ENCODE measurements around the gene TRPV3. TPM values are rescaled to one million over a fixed set of nuclear protein-coding genes. Genes with fewer than 3 reads are reported as not detected.

The TRPV3 gene
- total RNA-seq, 2 donors from 2014 or later = 0.56 TPM; not detected in 1

GRCh38 chr17:3485481-3486068, 72.0 kb downstream of the TRPV3 start:
- TF ChIP-seq CTCF (IDR thresholded peaks at IDR 0.05) = no peak
- Histone ChIP-seq H3K36me3 (no peaks in the 10 kb centered on the region), H3K27ac (no peak overlapping the region), H3K27me3 (replicated peaks; ENCODE audit: insufficient read depth) (no peaks in the 10 kb centered on the region), H3K4me3 (no peak overlapping the region), H3K9me3 (no peaks in the 10 kb centered on the region), H3K4me1 (ENCODE audit: control insufficient read depth in 1 of 2, low read depth in 2 of 2) (no peaks in the 10 kb centered on the region)
- DNase-seq (ENCODE audit: low spot score) (no peak), ATAC-seq (ENCODE audit: insufficient number of reproducible peaks, low FRiP score, low read depth) (no peak)

- Histone ChIP-seq H3K36me3 (no peaks in the 10 kb centered on the region), H3K9me3 (no peaks in the 10 kb centered on the region), H3K27me3 (replicated peaks; ENCODE audit: insufficient read depth) (no peaks in the 10 kb centered on the region), H3K4me3 (no peak overlapping the region), H3K4me1 (ENCODE audit: control insufficient read depth in 1 of 2, low read depth in 2 of 2) (no peaks in the 10 kb centered on the region), H3K27ac (no peak overlapping the region)
- DNase-seq (ENCODE audit: low spot score) (no peak), ATAC-seq (ENCODE audit: insufficient number of reproducible peaks, low FRiP score, low read depth) (no peak)
- TF ChIP-seq CTCF (IDR thresholded peaks at IDR 0.05) = no peak
Measured at GRCh38 chr17:3482852-3483251, 74.8 kb downstream of the TRPV3 start.

GRCh38 chr17:3479988-3480387, 77.6 kb downstream of the TRPV3 start:
- Histone ChIP-seq H3K36me3 (no peaks in the 10 kb centered on the region), H3K27ac (no peak overlapping the region), H3K4me1 (ENCODE audit: control insufficient read depth in 1 of 2, low read depth in 2 of 2) (no peaks in the 10 kb centered on the region), H3K27me3 (replicated peaks; ENCODE audit: insufficient read depth) (no peaks in the 10 kb centered on the region), H3K9me3 (no peaks in the 10 kb centered on the region), H3K4me3 (no peak overlapping the region)
- no peak for ATAC-seq (ENCODE audit: insufficient number of reproducible peaks, low FRiP score, low read depth)
- TF ChIP-seq CTCF (IDR thresholded peaks at IDR 0.05) = no peak
- DNase-seq (ENCODE audit: low spot score) = no peak

- no peak for ATAC-seq (ENCODE audit: insufficient number of reproducible peaks, low FRiP score, low read depth)
- Histone ChIP-seq H3K27ac (no peak within 1 kb of the TSS), H3K9me3 (no peaks in the 10 kb centered on the region)
Measured at GRCh38 chr17:3475812-3476610, 81.6 kb downstream of the TRPV3 start, which contains the start of gene ASPA. Gene ASPA (plus strand): TSS chr17:3475997. CDS start chr17:3476160, 163 bp downstream.

More at GRCh38 chr17:3475812-3476610, 81.6 kb downstream of the TRPV3 start, which contains the start of gene ASPA:
- Histone ChIP-seq H3K4me3 (peak within 1 kb of the TSS; percentile 44), H3K27me3 (replicated peaks; ENCODE audit: insufficient read depth) (no peaks in the 10 kb centered on the region), H3K36me3 (no peaks in the 10 kb centered on the region), H3K4me1 (ENCODE audit: control insufficient read depth in 1 of 2, low read depth in 2 of 2) (no peaks in the 10 kb centered on the region)
- DNase-seq (ENCODE audit: low spot score) = no peak
- TF ChIP-seq CTCF (IDR thresholded peaks at IDR 0.05) = no peak
